ENCODE data around the gene TINCR. TPM values are rescaled to one million over a fixed set of nuclear protein-coding genes. Genes with fewer than 3 reads are reported as not detected.

Gene TINCR
- total and polyA plus RNA-seq, 2 donors (not counting 1 experiment from before 2014, with no cell fraction given), result 0.42 to 0.54 TPM

- POLR2A ChIA-PET, result no interaction called here
- WGBS (ENCODE audit: insufficient coverage), result 93% methylated on average over 3 of the region's 7 CpGs
- Mint-ChIP-seq H3K9me3 (ENCODE audit: insufficient read depth) (peaks cover 10% of the 10 kb centered on the region), H3K27ac (no peak overlapping the region), H3K4me3 (no peak overlapping the region), H3K27me3 (peaks cover 28% of the 10 kb centered on the region), H3K4me1 (no peaks in the 10 kb centered on the region)
- Histone ChIP-seq H3K4me2 (replicated peaks; ENCODE audit: low read depth, low read length, poor library complexity, severe bottlenecking) (no peak overlapping the region), H3K9me3 (ENCODE audit: control extremely low read depth in 1 of 3, control insufficient read depth in 2 of 3, insufficient read depth in 1 of 3, low read length in 2 of 3) (peaks cover 0 to 42% (median 11%) of the 10 kb centered on the region in 3 donors), H3K27me3 (replicated peaks in 1 of 4; ENCODE audit: control extremely low read depth in 1 of 4, control insufficient read depth in 3 of 4, insufficient read depth in 4 of 4, low read length in 3 of 4) (peaks cover 0 to 41% (median 14%) of the 10 kb centered on the region in 4 experiments), H3K4me1 (ENCODE audit: control insufficient read depth in 2 of 2, insufficient read depth in 2 of 2, low read length in 2 of 2) (peaks cover 0 to 3% of the 10 kb centered on the region in 2 donors), H3K36me3 (replicated peaks in 1 of 2; ENCODE audit: control extremely low read depth in 1 of 2, control insufficient read depth in 1 of 2, extremely low read depth in 1 of 2, insufficient read depth in 2 of 2, low read length in 1 of 2) (no peaks in the 10 kb centered on the region), H2AFZ (ENCODE audit: insufficient read depth, low read depth, low read length, poor library complexity, severe bottlenecking) (no peak overlapping the region), H3K9ac (ENCODE audit: low read length) (no peak overlapping the region), H3K27ac (ENCODE audit: low read length in 2 of 2) (no peak overlapping the region), H3K79me2 (ENCODE audit: control insufficient read depth, insufficient read depth, low read length) (no peaks in the 10 kb centered on the region), H3K4me3 (ENCODE audit: control extremely low read depth in 1 of 5, extremely low read depth in 1 of 5, insufficient read depth in 1 of 5, low read depth in 2 of 5, low read length in 4 of 5) (no peak overlapping the region), H4K20me1 (ENCODE audit: control insufficient read depth, insufficient read depth, low read length, poor library complexity, severe bottlenecking) (no peaks in the 10 kb centered on the region)
- ATAC-seq (ENCODE audit: low read depth), result no peak
- no peak for DNase-seq
- no peak for TF ChIP-seq CTCF (IDR thresholded peaks at IDR 0.05)
- no peak for TF ChIP-seq EZH2 (IDR thresholded peaks at IDR 0.05; ENCODE audit: borderline replicate concordance, insufficient read depth, low read depth, low read length, poor library complexity, severe bottlenecking)
- intact Hi-C loops (cut with micrococcal nuclease), result no loop called here
- CTCF ChIA-PET, result no interaction called here
Observed at GRCh38 chr19:5562280-5562679, 5.5 kb downstream of the TINCR start.

- H3K27ac Mint-ChIP-seq, result no peak overlapping the region
- no peak for TF ChIP-seq EZH2 (IDR thresholded peaks at IDR 0.05; ENCODE audit: borderline replicate concordance, insufficient read depth, low read depth, low read length, poor library complexity, severe bottlenecking)
- peak; percentile 12 for TF ChIP-seq CTCF (IDR thresholded peaks at IDR 0.05)
- no peaks in the 10 kb centered on the region for H3K79me2 ChIP-seq (ENCODE audit: control insufficient read depth, insufficient read depth, low read length)
- H3K9me3 Mint-ChIP-seq (ENCODE audit: insufficient read depth), result peaks cover 10% of the 10 kb centered on the region
- H2AFZ ChIP-seq (ENCODE audit: insufficient read depth, low read depth, low read length, poor library complexity, severe bottlenecking), result no peak overlapping the region
- H3K27me3 ChIP-seq (replicated peaks in 1 of 4; ENCODE audit: control extremely low read depth in 1 of 4, control insufficient read depth in 3 of 4, insufficient read depth in 4 of 4, low read length in 3 of 4), result peaks cover 0 to 34% (median 8%) of the 10 kb centered on the region in 4 experiments
- ChIA-PET CTCF (no interaction called here), POLR2A (no interaction called here)
- H3K4me2 ChIP-seq (replicated peaks; ENCODE audit: low read depth, low read length, poor library complexity, severe bottlenecking), result no peak overlapping the region
- ATAC-seq (ENCODE audit: low read depth), result no peak
- no peak overlapping the region for H3K9ac ChIP-seq (ENCODE audit: low read length)
- no peak for DNase-seq
- intact Hi-C loops (cut with micrococcal nuclease), result no loop called here
- no peaks in the 10 kb centered on the region for H3K4me1 Mint-ChIP-seq
- H3K27me3 Mint-ChIP-seq, result peaks cover 35% of the 10 kb centered on the region
- H4K20me1 ChIP-seq (ENCODE audit: control insufficient read depth, insufficient read depth, low read length, poor library complexity, severe bottlenecking), result no peaks in the 10 kb centered on the region
- no peaks in the 10 kb centered on the region for H3K36me3 ChIP-seq (replicated peaks in 1 of 2; ENCODE audit: control extremely low read depth in 1 of 2, control insufficient read depth in 1 of 2, extremely low read depth in 1 of 2, insufficient read depth in 2 of 2, low read length in 1 of 2)
- peaks cover 0 to under 1% of the 10 kb centered on the region in 2 donors for H3K4me1 ChIP-seq (ENCODE audit: control insufficient read depth in 2 of 2, insufficient read depth in 2 of 2, low read length in 2 of 2)
- WGBS (ENCODE audit: insufficient coverage), result 85% methylated on average over 2 of the region's 6 CpGs
- H3K4me3 Mint-ChIP-seq, result no peak overlapping the region
- H3K4me3 ChIP-seq (ENCODE audit: control extremely low read depth in 1 of 5, extremely low read depth in 1 of 5, insufficient read depth in 1 of 5, low read depth in 2 of 5, low read length in 4 of 5), result no peak overlapping the region
- no peak overlapping the region for H3K27ac ChIP-seq (ENCODE audit: low read length in 2 of 2)
- peaks cover 0 to 42% (median 11%) of the 10 kb centered on the region in 3 donors for H3K9me3 ChIP-seq (ENCODE audit: control extremely low read depth in 1 of 3, control insufficient read depth in 2 of 3, insufficient read depth in 1 of 3, low read length in 2 of 3)
Observed at GRCh38 chr19:5561559-5561958, 6.2 kb downstream of the TINCR start.
